ENCODE results near the gene COMMD1.
A peak's percentile ranks its signal among the peaks of the same experiment; 100 is the strongest.

COMMD1 gene

DNA sequence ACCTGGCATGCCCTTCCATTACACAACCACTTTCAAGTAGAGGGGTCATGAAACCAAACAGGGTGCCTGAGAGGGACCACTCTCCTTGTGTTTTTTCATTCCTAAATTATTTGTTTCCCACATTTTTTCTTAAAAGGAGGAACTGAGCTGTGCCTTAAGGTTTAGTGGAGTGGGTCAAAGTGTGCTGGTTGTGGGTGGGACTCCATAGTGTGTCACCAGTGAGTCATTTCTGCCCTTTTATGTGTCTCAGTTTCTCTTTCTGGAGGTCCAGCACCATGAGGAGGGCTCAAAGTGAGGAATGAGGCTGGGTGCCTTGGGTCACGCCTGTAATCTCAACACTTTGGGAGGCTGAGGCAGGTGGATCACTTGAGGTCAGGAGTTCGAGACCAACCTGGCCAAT, 37.8 kb downstream of the COMMD1 start:
- peak; percentile 7 for DNase-seq (ENCODE audit: low read depth)
- H3K4me3 ChIP-seq (ENCODE audit: low read depth, low read length): no peak overlapping the region
- TF ChIP-seq, protein P1, sequence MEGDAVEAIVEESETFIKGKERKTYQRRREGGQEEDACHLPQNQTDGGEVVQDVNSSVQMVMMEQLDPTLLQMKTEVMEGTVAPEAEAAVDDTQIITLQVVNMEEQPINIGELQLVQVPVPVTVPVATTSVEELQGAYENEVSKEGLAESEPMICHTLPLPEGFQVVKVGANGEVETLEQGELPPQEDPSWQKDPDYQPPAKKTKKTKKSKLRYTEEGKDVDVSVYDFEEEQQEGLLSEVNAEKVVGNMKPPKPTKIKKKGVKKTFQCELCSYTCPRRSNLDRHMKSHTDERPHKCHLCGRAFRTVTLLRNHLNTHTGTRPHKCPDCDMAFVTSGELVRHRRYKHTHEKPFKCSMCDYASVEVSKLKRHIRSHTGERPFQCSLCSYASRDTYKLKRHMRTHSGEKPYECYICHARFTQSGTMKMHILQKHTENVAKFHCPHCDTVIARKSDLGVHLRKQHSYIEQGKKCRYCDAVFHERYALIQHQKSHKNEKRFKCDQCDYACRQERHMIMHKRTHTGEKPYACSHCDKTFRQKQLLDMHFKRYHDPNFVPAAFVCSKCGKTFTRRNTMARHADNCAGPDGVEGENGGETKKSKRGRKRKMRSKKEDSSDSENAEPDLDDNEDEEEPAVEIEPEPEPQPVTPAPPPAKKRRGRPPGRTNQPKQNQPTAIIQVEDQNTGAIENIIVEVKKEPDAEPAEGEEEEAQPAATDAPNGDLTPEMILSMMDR (IDR thresholded peaks at IDR 0.05; ENCODE audit: low read depth, low read length, missing control alignments): no peak

DNA sequence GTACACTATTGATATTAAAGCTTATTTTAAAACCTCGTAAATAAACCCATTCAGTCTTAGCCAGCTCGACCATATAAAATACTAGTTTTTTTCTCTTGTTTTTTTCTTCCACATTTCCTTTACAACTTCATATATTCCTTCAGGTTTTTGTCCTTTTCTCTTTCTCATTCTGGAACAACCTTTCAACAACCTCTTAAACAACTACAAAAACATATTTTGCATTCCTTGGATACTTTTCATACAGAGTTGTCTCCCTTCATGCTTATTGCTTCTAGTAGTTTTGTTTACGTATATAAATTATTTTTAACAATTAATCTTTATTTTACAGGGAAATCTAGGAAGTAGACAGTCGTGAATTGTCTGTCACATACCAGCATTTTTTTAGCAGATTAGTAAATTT, 41.2 kb downstream of the COMMD1 start:
- H3K4me3 ChIP-seq (ENCODE audit: low read depth, low read length): no peak overlapping the region
- no peak for DNase-seq (ENCODE audit: low read depth)

DNA sequence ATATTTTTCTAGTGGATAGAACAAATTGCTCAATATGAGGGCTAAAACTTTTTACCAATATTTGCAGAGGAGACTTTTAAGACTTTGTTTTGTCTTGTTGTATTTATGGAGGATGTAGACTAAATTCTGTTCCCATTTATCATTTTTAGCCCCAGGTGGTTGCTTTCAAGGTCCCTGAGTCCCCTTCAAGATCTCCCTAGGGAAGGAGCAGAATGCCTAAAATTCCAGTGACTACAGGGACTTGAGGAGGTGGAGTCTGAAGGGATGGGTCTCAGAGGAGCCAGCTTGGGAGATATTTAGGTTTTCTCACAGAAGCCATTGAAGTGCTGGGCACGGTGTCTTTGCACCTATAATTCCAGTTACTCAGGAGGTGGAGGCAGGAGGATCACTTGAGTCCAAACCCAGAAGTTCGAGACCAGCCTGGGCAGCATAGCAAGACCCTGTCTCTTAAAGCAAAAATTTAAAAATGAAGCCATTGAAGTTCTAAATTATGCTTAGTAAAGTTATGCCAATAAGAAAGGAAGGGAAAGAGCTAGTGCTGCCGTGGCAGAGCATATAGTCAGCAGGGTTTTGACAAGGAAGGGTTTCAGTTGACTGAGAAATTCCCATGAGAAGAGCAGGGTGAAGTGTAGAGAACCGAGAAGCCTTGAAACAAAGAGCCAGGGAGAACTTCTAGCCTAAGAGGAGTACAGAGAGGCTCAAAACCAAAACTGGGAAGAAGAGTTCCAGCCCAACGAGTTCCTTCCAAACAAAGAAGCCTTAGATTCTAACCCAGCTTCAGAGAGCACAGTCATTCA, 43.4 kb downstream of the COMMD1 start:
- TF ChIP-seq, protein P1 (IDR thresholded peaks at IDR 0.05; ENCODE audit: low read depth, low read length, missing control alignments): no peak
- no peak for DNase-seq (ENCODE audit: low read depth)
- no peak overlapping the region for H3K4me3 ChIP-seq (ENCODE audit: low read depth, low read length)

More for the DNA sequence above, 41.2 kb downstream of the COMMD1 start:
- TF ChIP-seq, protein P1 (IDR thresholded peaks at IDR 0.05; ENCODE audit: low read depth, low read length, missing control alignments): no peak

DNA sequence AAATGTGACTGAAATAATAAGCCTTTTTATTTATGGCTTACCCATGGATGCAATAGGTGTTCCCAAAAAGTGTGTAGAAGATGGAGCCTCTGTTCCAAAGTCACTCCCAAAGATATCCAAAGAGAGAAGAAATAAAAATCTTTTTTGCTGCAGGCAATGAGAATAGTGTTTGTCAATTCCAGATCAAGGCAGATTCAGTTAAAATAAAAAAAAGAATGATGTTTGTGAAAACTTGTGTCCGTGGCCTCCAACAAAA, 43.9 kb downstream of the COMMD1 start:
- TF ChIP-seq, protein P1 (IDR thresholded peaks at IDR 0.05; ENCODE audit: low read depth, low read length, missing control alignments): no peak
- no peak overlapping the region for H3K4me3 ChIP-seq (ENCODE audit: low read depth, low read length)
- no peak for DNase-seq (ENCODE audit: low read depth)

DNA sequence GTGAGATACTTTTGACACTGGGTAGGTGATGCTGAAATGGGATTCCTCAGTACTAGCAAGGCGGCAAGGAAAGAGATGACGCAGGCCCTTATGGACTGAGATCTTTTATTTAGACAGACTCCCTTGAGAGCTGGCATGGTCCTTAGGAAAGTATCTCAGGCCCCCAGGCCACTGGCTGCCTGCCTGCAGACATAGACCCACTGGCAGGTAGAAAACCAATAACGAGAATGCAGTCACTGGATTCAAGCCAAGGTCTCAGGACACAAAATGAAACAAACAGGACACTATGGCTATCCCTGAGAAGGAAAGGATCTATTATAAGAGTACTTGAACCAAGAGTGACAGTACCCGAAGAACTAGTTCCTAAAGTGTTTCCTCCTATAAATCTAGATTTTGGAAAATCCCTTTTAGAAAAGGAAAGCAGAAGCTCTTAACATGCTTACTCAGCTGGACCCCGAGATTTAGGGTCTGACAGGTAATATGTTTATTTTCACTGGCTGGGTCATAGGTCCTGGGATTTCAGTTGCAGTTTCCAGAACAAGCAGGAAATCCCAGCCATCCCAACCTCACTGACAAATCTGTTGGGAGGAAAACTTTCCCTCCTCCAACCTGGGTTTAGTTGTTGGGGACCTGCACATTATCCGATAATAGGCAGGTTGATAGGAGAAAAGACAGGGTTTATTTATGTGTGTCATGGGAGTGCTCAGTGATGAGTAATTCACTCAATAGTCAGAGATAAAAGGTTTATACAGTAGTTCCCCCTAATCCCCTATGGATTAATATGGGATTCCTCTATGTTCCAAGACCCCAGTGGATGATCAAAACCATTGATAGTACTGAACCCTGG, 44.5 kb downstream of the COMMD1 start:
- TF ChIP-seq, protein P1 (IDR thresholded peaks at IDR 0.05; ENCODE audit: low read depth, low read length, missing control alignments): no peak
- no peak overlapping the region for H3K4me3 ChIP-seq (ENCODE audit: low read depth, low read length)
- DNase-seq (ENCODE audit: low read depth): no peak

DNA sequence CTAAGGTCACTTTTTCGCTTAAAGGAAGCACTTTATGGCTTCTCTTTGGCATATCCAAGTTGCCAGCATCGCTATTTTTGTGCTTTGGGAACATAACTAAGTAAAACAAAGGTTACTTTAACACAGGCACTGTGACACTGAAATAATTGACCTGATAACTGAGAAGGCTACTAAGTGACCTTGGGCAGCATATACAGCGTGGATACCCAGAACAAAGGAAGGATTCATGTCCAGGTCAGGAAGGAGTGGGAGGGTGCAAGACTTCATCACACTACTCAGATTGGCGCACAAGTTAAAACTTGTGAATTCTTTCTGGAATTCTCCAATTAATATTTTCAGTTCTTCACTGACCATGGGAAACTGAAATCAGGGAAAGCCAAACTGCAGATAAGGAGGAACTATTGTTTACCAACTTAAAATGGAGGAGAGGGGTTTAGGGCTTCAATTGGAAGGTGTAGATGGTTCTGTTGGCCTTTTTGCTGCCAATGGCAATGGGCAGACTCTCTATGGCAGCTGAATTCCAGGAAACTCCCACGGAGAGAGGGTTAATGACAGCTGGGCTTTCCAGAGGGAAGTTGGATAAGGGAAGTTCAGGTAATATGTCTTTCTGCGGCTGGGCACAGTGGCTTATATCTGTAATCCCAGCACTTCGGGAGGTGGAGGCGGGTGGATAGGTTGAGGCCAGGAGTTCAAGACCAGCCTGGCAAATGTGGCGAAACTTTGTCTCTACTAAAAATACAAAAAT, 45.3 kb downstream of the COMMD1 start:
- TF ChIP-seq, protein P1 (IDR thresholded peaks at IDR 0.05; ENCODE audit: low read depth, low read length, missing control alignments): no peak
- no peak for DNase-seq (ENCODE audit: low read depth)
- no peak overlapping the region for H3K4me3 ChIP-seq (ENCODE audit: low read depth, low read length)

Measured in GM12864 (cell line).